SK-N-SH treated with all-trans-retinoic acid at 6 μM for 48 hours (cell line): Measurements from ENCODE around the gene UBE3C.

Experiments used
- ARNTL ChIP-seq: fragments of 450-650 bp; formaldehyde crosslinking; IDR thresholded peaks from 2 replicates; pipeline ENCODE4 v1.5.0; 2020; ENCODE audit warnings: low read depth, mild to moderate bottlenecking, moderate library complexity, borderline replicate concordance
- CREB5 ChIP-seq: fragments of 250-450 bp; sonication (Bioruptor Pico); IDR thresholded peaks from 2 replicates; pipeline ENCODE4 v1.5.1; 2020; ENCODE audit warnings: low read depth, mild to moderate bottlenecking, moderate library complexity
- ESRRG ChIP-seq: fragments of 250-450 bp; sonication (Bioruptor Pico); IDR thresholded peaks from 2 replicates; pipeline ENCODE4 v1.6.1; 2021; ENCODE audit warnings: mild to moderate bottlenecking
- GLIS3 ChIP-seq: fragments of 250-450 bp; sonication (Bioruptor Pico); IDR thresholded peaks from 2 replicates; pipeline ENCODE4 v1.5.0; 2020; ENCODE audit warnings: mild to moderate bottlenecking, moderate library complexity
- RARB ChIP-seq: fragments of 250-450 bp; sonication (Bioruptor Pico); IDR thresholded peaks from 2 replicates; pipeline ENCODE4 v1.8.0; 2021; ENCODE audit warnings: mild to moderate bottlenecking, moderate library complexity

- TF ChIP-seq GLIS3 (CRISPR knock-in tag) (no peak), ARNTL (CRISPR knock-in tag) (no peak), RARB (CRISPR knock-in tag) (no peak), ESRRG (no peak), CREB5 (CRISPR knock-in tag) (no peak)
Observed at GRCh38 chr7:157140511-157140905, 1.8 kb downstream of the UBE3C start.
